GM23338 (cell line): Measurements from ENCODE around the gene FTO. TPM values are rescaled to one million over a fixed set of nuclear protein-coding genes. Genes with fewer than 3 reads are reported as not detected.

Source experiments
- ATAC-seq: fragments of 200-7000 bp; cut with Tn5 transposase; 3 replicates; pipeline ENCODE4 v1.9.1; 2020
- DNase-seq: peaks from one replicate; pipeline ENCODE4 v3.0.0-alpha.2; 2015; ENCODE audit warnings: low spot score
- H2AFZ ChIP-seq: fragments of 200-600 bp; sonication (generic); 2 replicates; pipeline ENCODE4 v1.8.0; 2016; ENCODE audit warnings: antibody characterized with exemption, mild to moderate bottlenecking, moderate library complexity
- H3F3A ChIP-seq: fragments of 200-600 bp; sonication (generic); replicated peaks from 2 replicates; pipeline ENCODE4 v1.8.0; 2017; ENCODE audit warnings: antibody characterized with exemption, mixed run types, low read depth
- H3K27ac ChIP-seq: fragments of 200-600 bp; sonication (generic); 2 replicates; pipeline ENCODE4 v1.6.1; 2016; ENCODE audit warnings: low read depth
- H3K27me3 ChIP-seq: fragments of 200-600 bp; sonication (generic); 2 replicates; pipeline ENCODE4 v1.8.0; 2016; ENCODE audit warnings: mild to moderate bottlenecking, mixed run types, moderate library complexity; ENCODE audit not compliant: insufficient read depth
- H3K36me3 ChIP-seq: fragments of 200-600 bp; sonication (generic); 2 replicates; pipeline ENCODE4 v1.8.0; 2016; ENCODE audit warnings: mild to moderate bottlenecking; ENCODE audit not compliant: insufficient read depth
- H3K4me1 ChIP-seq: fragments of 200-600 bp; sonication (generic); 2 replicates; pipeline ENCODE4 v1.8.0; 2016; ENCODE audit warnings: mild to moderate bottlenecking, moderate library complexity; ENCODE audit not compliant: insufficient read depth
- H3K4me2 ChIP-seq: fragments of 200-600 bp; sonication (generic); 2 replicates; pipeline ENCODE4 v1.7.1; 2017; ENCODE audit warnings: mixed run types
- H3K4me3 ChIP-seq: fragments of 200-600 bp; sonication (generic); 2 replicates; pipeline ENCODE4 v1.6.1; 2016; ENCODE audit warnings: mixed run types
- H3K79me2 ChIP-seq: fragments of 200-600 bp; sonication (generic); replicated peaks from 2 replicates; pipeline ENCODE4 v1.8.0; 2017; ENCODE audit warnings: mild to moderate bottlenecking; ENCODE audit not compliant: insufficient read depth
- H3K9me2 ChIP-seq: fragments of 200-600 bp; sonication (generic); 2 replicates; pipeline ENCODE4 v1.8.0; 2017; ENCODE audit not compliant: insufficient read depth
- H4K20me1 ChIP-seq: fragments of 200-600 bp; sonication (generic); replicated peaks from 2 replicates; pipeline ENCODE4 v1.8.0; 2017; ENCODE audit warnings: mild to moderate bottlenecking; ENCODE audit not compliant: insufficient read depth
- H3K27ac Mint-ChIP-seq: 2 replicates; pipeline ENCODE4 v1.8.0; 2020; ENCODE audit warnings: inconsistent platforms, mild to moderate bottlenecking, moderate library complexity, mixed read lengths
- H3K27me3 Mint-ChIP-seq: 3 replicates; pipeline ENCODE4 v1.8.0; 2022; ENCODE audit warnings: low read depth, mild to moderate bottlenecking, moderate library complexity, mixed read lengths, inconsistent platforms; ENCODE audit not compliant: insufficient read depth, poor library complexity
- H3K36me3 Mint-ChIP-seq: 3 replicates; pipeline ENCODE4 v1.8.0; 2021; ENCODE audit warnings: low read depth, mild to moderate bottlenecking, inconsistent platforms, moderate library complexity, mixed read lengths
- H3K4me1 Mint-ChIP-seq: 3 replicates; pipeline ENCODE4 v1.8.0; 2020; ENCODE audit warnings: mild to moderate bottlenecking, inconsistent platforms, mixed read lengths
- H3K4me3 Mint-ChIP-seq: 3 replicates; pipeline ENCODE4 v1.8.0; 2021; ENCODE audit warnings: moderate library complexity, mild to moderate bottlenecking, inconsistent platforms, mixed read lengths
- H3K9me3 Mint-ChIP-seq: 3 replicates; pipeline ENCODE4 v1.8.0; 2020; ENCODE audit warnings: moderate library complexity, mild to moderate bottlenecking, inconsistent platforms, mixed read lengths
- CREB1 ChIP-seq: fragments of 250-450 bp; sonication (Bioruptor Pico); IDR thresholded peaks from 2 replicates; pipeline ENCODE4 v1.5.0; 2020; ENCODE audit warnings: low read depth, mild to moderate bottlenecking, moderate library complexity
- CTCF ChIP-seq, 2 experiments: fragments of 200-600 bp in 1 of 2; sonication (generic) in 1 of 2; conservative IDR thresholded peaks; 2 replicates each; pipeline versions ENCODE4 v1.5.1 to v1.6.1; 2016 to 2017; ENCODE audit warnings: antibody characterized with exemption in 2 of 2, low read depth in 2 of 2, mild to moderate bottlenecking in 2 of 2, moderate library complexity in 1 of 2
- EZH2 ChIP-seq: fragments of 200-600 bp; sonication (generic); IDR thresholded peaks from one replicate; pipeline ENCODE4 v1.8.0; 2017; ENCODE audit warnings: antibody characterized with exemption, mild to moderate bottlenecking, low read depth; ENCODE audit not compliant: unreplicated experiment
- EZH2phosphoT487 ChIP-seq: fragments of 200-600 bp; sonication (generic); IDR thresholded peaks from one replicate; pipeline ENCODE4 v1.8.1; 2018; ENCODE audit warnings: antibody characterized with exemption; ENCODE audit not compliant: unreplicated experiment
- JUNB ChIP-seq: IDR thresholded peaks from one replicate; pipeline ENCODE4 v1.6.1; 2016; ENCODE audit warnings: antibody characterized with exemption; ENCODE audit not compliant: unreplicated experiment
- POLR2AphosphoS5 ChIP-seq: IDR thresholded peaks from 2 replicates; pipeline ENCODE4 v1.6.1; 2016; ENCODE audit warnings: antibody characterized with exemption, low read depth
- REST ChIP-seq: IDR thresholded peaks from one replicate; pipeline ENCODE4 v1.6.1; 2018; ENCODE audit warnings: antibody characterized with exemption; ENCODE audit not compliant: unreplicated experiment
- ZNF114 ChIP-seq: fragments of 250-450 bp; sonication (Bioruptor Pico); IDR thresholded peaks from 2 replicates; pipeline ENCODE4 v1.5.0; 2020; ENCODE audit warnings: mild to moderate bottlenecking, moderate library complexity
- ZNF331 ChIP-seq: fragments of 250-450 bp; sonication (Bioruptor Pico); IDR thresholded peaks from 2 replicates; pipeline ENCODE4 v1.5.0; 2020; ENCODE audit warnings: low read depth, mild to moderate bottlenecking, moderate library complexity
- ZNF462 ChIP-seq: fragments of 250-450 bp; sonication (Bioruptor Pico); IDR thresholded peaks from 2 replicates; pipeline ENCODE4 v1.5.0; 2020; ENCODE audit warnings: mild to moderate bottlenecking, moderate library complexity
- polyA plus RNA-seq: library from polyadenylated mRNA; unstranded; fragments of >200 nt; fragmentation: Nextera tagmentation; extraction: Ambion mirVana; gene quantifications from 2 replicates; pipeline ENCODE4 v1.2.1, GENCODE V29; 2016
- total RNA-seq: library from RNA; depleted of rRNA; stranded (reverse); fragments of >200 nt; shearing (Covaris generic); gene quantifications from 2 replicates; pipeline ENCODE4 v1.2.3, GENCODE V29; 2014

The FTO gene
- total and polyA plus RNA-seq, 2 experiments from 2014 or later, result 17.7 to 69.6 TPM

DNA sequence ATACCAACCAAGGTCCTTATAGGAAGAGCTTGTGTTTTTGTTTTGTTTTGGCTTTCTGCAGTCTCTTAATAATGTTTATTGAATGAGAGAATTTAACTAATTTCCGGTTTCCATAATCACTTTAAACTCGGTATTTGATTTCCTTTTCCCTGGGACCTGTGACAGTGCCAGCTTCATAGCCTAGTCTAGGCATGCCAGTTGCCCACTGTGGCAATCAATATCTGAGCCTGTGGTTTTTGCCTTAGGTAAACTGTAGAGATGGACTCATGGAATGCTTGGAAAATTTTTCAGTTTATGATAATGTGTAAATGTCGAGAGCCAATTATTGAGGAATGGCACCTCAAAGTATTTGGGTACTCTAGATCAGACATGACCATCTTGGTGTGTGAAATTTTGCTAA is 78.2 kb downstream of the FTO start:
- DNase-seq, result no peak
- no peak overlapping the region for H3K4me2 ChIP-seq
- H3K4me3 ChIP-seq, result no peak overlapping the region
- H4K20me1 ChIP-seq, result peaks cover 3% of the 10 kb centered on the region
- H3K36me3 Mint-ChIP-seq, result no peaks in the 10 kb centered on the region
- no peak overlapping the region for H3K27ac Mint-ChIP-seq
- peaks cover 16% of the 10 kb centered on the region for H3K4me1 ChIP-seq
- TF ChIP-seq CTCF (conservative IDR thresholded peaks at IDR 0.05; ENCODE audit: low read depth in 2 of 2), result no peak
- TF ChIP-seq CREB1 (CRISPR knock-in tag), result no peak
- TF ChIP-seq ZNF331, result no peak
- TF ChIP-seq EZH2, result no peak
- TF ChIP-seq ZNF114 (CRISPR knock-in tag), result no peak
- no peak for TF ChIP-seq REST
- TF ChIP-seq EZH2phosphoT487, result no peak
- TF ChIP-seq JUNB, result no peak
- no peak for TF ChIP-seq POLR2AphosphoS5
- TF ChIP-seq ZNF462 (CRISPR knock-in tag), result no peak
- H3K4me1 Mint-ChIP-seq, result peaks cover 24% of the 10 kb centered on the region
- H3K4me3 Mint-ChIP-seq, result no peak overlapping the region
- H3K9me2 ChIP-seq, result no peaks in the 10 kb centered on the region
- no peak overlapping the region for H2AFZ ChIP-seq
- no peak overlapping the region for H3K27ac ChIP-seq
- H3K27me3 ChIP-seq, result no peaks in the 10 kb centered on the region
- no peaks in the 10 kb centered on the region for H3K36me3 ChIP-seq
- ATAC-seq, result no peak
- no peaks in the 10 kb centered on the region for H3F3A ChIP-seq
- H3K9me3 Mint-ChIP-seq, result no peaks in the 10 kb centered on the region; the same call in 2 of the 3 replicates
- H3K27me3 Mint-ChIP-seq, result no peaks in the 10 kb centered on the region
- peaks cover 43% of the 10 kb centered on the region for H3K79me2 ChIP-seq
